GM19025 (cell line): ENCODE results near the gene ZSWIM2.
"Not testable (repeated sequence)": the region's sequence is repeated elsewhere in the genome, so short reads cannot be mapped to it uniquely, and the experiment has no call there.

Experiments used
- ATAC-seq: cut with Tn5 transposase; IDR thresholded peaks from one replicate; pipeline ENCODE4 v1.9.1; 2021; ENCODE audit warnings: mild to moderate bottlenecking, low read depth, moderate library complexity; ENCODE audit not compliant: unreplicated experiment

The ZSWIM2 gene

GRCh38 chr2:186848873-186849578 lies at the start of gene ZSWIM2:
Gene ZSWIM2 (minus strand): TSS chr2:186849170. CDS start chr2:186849130, 40 bp downstream.
- ATAC-seq: peak; percentile 71

GRCh38 chr2:186896220-186896619 lies 47.2 kb upstream of the ZSWIM2 start:
- ATAC-seq: not testable (repeated sequence)

GRCh38 chr2:186895451-186895850 lies 46.5 kb upstream of the ZSWIM2 start:
- no peak for ATAC-seq

GRCh38 chr2:186894478-186894877 lies 45.5 kb upstream of the ZSWIM2 start:
- no peak for ATAC-seq

- ATAC-seq: no peak
These were observed 43.9 kb upstream of the ZSWIM2 start for GRCh38 chr2:186892821-186893220.

GRCh38 chr2:186891185-186891621 lies 42.2 kb upstream of the ZSWIM2 start:
- no peak for ATAC-seq

GRCh38 chr2:186889101-186889879 lies 40.3 kb upstream of the ZSWIM2 start:
- no peak for ATAC-seq

GRCh38 chr2:186887107-186888090 lies 38.4 kb upstream of the ZSWIM2 start:
- peak; percentile 64 for ATAC-seq

GRCh38 chr2:186884587-186884986 lies 35.6 kb upstream of the ZSWIM2 start:
- no peak for ATAC-seq

GRCh38 chr2:186883666-186884065 lies 34.7 kb upstream of the ZSWIM2 start:
- no peak for ATAC-seq

- no peak for ATAC-seq
These were observed 33.6 kb upstream of the ZSWIM2 start for GRCh38 chr2:186882511-186883071.

- ATAC-seq: no peak
These were observed 32.7 kb upstream of the ZSWIM2 start for GRCh38 chr2:186881660-186882059.

GRCh38 chr2:186879312-186879711 lies 30.3 kb upstream of the ZSWIM2 start:
- no peak for ATAC-seq

- no peak for ATAC-seq
These were observed 25.7 kb upstream of the ZSWIM2 start for GRCh38 chr2:186874713-186875112.

GRCh38 chr2:186871881-186872280 lies 22.9 kb upstream of the ZSWIM2 start:
- no peak for ATAC-seq

GRCh38 chr2:186868344-186868743 lies 19.4 kb upstream of the ZSWIM2 start:
- no peak for ATAC-seq

- peak; percentile 47 for ATAC-seq
These were observed 14.1 kb upstream of the ZSWIM2 start for GRCh38 chr2:186862869-186863709.

GRCh38 chr2:186855216-186855615 lies 6.2 kb upstream of the ZSWIM2 start:
- no peak for ATAC-seq

- ATAC-seq: no peak
These were observed 5.0 kb upstream of the ZSWIM2 start for GRCh38 chr2:186853951-186854350.
